GM23338 (cell line): ENCODE data around the gene FRY. TPM values are rescaled to one million over a fixed set of nuclear protein-coding genes. Genes with fewer than 3 reads are reported as not detected.
A peak's percentile ranks its signal among the peaks of the same experiment; 100 is the strongest.

Experiments
- ATAC-seq: fragments of 200-7000 bp; cut with Tn5 transposase; 3 replicates; pipeline ENCODE4 v1.9.1; 2020
- DNase-seq: peaks from one replicate; pipeline ENCODE4 v3.0.0-alpha.2; 2015; ENCODE audit warnings: low spot score
- H2AFZ ChIP-seq: fragments of 200-600 bp; sonication (generic); 2 replicates; pipeline ENCODE4 v1.8.0; 2016; ENCODE audit warnings: antibody characterized with exemption, mild to moderate bottlenecking, moderate library complexity
- H3F3A ChIP-seq: fragments of 200-600 bp; sonication (generic); replicated peaks from 2 replicates; pipeline ENCODE4 v1.8.0; 2017; ENCODE audit warnings: antibody characterized with exemption, mixed run types, low read depth
- H3K27ac ChIP-seq: fragments of 200-600 bp; sonication (generic); 2 replicates; pipeline ENCODE4 v1.6.1; 2016; ENCODE audit warnings: low read depth
- H3K27me3 ChIP-seq: fragments of 200-600 bp; sonication (generic); 2 replicates; pipeline ENCODE4 v1.8.0; 2016; ENCODE audit warnings: mild to moderate bottlenecking, mixed run types, moderate library complexity; ENCODE audit not compliant: insufficient read depth
- H3K36me3 ChIP-seq: fragments of 200-600 bp; sonication (generic); 2 replicates; pipeline ENCODE4 v1.8.0; 2016; ENCODE audit warnings: mild to moderate bottlenecking; ENCODE audit not compliant: insufficient read depth
- H3K4me1 ChIP-seq: fragments of 200-600 bp; sonication (generic); 2 replicates; pipeline ENCODE4 v1.8.0; 2016; ENCODE audit warnings: mild to moderate bottlenecking, moderate library complexity; ENCODE audit not compliant: insufficient read depth
- H3K4me2 ChIP-seq: fragments of 200-600 bp; sonication (generic); 2 replicates; pipeline ENCODE4 v1.7.1; 2017; ENCODE audit warnings: mixed run types
- H3K4me3 ChIP-seq: fragments of 200-600 bp; sonication (generic); 2 replicates; pipeline ENCODE4 v1.6.1; 2016; ENCODE audit warnings: mixed run types
- H3K79me2 ChIP-seq: fragments of 200-600 bp; sonication (generic); replicated peaks from 2 replicates; pipeline ENCODE4 v1.8.0; 2017; ENCODE audit warnings: mild to moderate bottlenecking; ENCODE audit not compliant: insufficient read depth
- H3K9me2 ChIP-seq: fragments of 200-600 bp; sonication (generic); 2 replicates; pipeline ENCODE4 v1.8.0; 2017; ENCODE audit not compliant: insufficient read depth
- H4K20me1 ChIP-seq: fragments of 200-600 bp; sonication (generic); replicated peaks from 2 replicates; pipeline ENCODE4 v1.8.0; 2017; ENCODE audit warnings: mild to moderate bottlenecking; ENCODE audit not compliant: insufficient read depth
- H3K27ac Mint-ChIP-seq: 2 replicates; pipeline ENCODE4 v1.8.0; 2020; ENCODE audit warnings: inconsistent platforms, mild to moderate bottlenecking, moderate library complexity, mixed read lengths
- H3K27me3 Mint-ChIP-seq: 3 replicates; pipeline ENCODE4 v1.8.0; 2022; ENCODE audit warnings: low read depth, mild to moderate bottlenecking, moderate library complexity, mixed read lengths, inconsistent platforms; ENCODE audit not compliant: insufficient read depth, poor library complexity
- H3K36me3 Mint-ChIP-seq: 3 replicates; pipeline ENCODE4 v1.8.0; 2021; ENCODE audit warnings: low read depth, mild to moderate bottlenecking, inconsistent platforms, moderate library complexity, mixed read lengths
- H3K4me1 Mint-ChIP-seq: 3 replicates; pipeline ENCODE4 v1.8.0; 2020; ENCODE audit warnings: mild to moderate bottlenecking, inconsistent platforms, mixed read lengths
- H3K4me3 Mint-ChIP-seq: 3 replicates; pipeline ENCODE4 v1.8.0; 2021; ENCODE audit warnings: moderate library complexity, mild to moderate bottlenecking, inconsistent platforms, mixed read lengths
- H3K9me3 Mint-ChIP-seq: 3 replicates; pipeline ENCODE4 v1.8.0; 2020; ENCODE audit warnings: moderate library complexity, mild to moderate bottlenecking, inconsistent platforms, mixed read lengths
- EZH2 ChIP-seq: fragments of 200-600 bp; sonication (generic); IDR thresholded peaks from one replicate; pipeline ENCODE4 v1.8.0; 2017; ENCODE audit warnings: antibody characterized with exemption, mild to moderate bottlenecking, low read depth; ENCODE audit not compliant: unreplicated experiment
- NANOG ChIP-seq: IDR thresholded peaks from 2 replicates; pipeline ENCODE4 v1.6.1; 2016; ENCODE audit warnings: antibody characterized with exemption, borderline replicate concordance
- POLR2AphosphoS5 ChIP-seq: IDR thresholded peaks from 2 replicates; pipeline ENCODE4 v1.6.1; 2016; ENCODE audit warnings: antibody characterized with exemption, low read depth
- ZNF114 ChIP-seq: fragments of 250-450 bp; sonication (Bioruptor Pico); IDR thresholded peaks from 2 replicates; pipeline ENCODE4 v1.5.0; 2020; ENCODE audit warnings: mild to moderate bottlenecking, moderate library complexity
- ZNF331 ChIP-seq: fragments of 250-450 bp; sonication (Bioruptor Pico); IDR thresholded peaks from 2 replicates; pipeline ENCODE4 v1.5.0; 2020; ENCODE audit warnings: low read depth, mild to moderate bottlenecking, moderate library complexity
- polyA plus RNA-seq: library from polyadenylated mRNA; unstranded; fragments of >200 nt; fragmentation: Nextera tagmentation; extraction: Ambion mirVana; gene quantifications from 2 replicates; pipeline ENCODE4 v1.2.1, GENCODE V29; 2016
- total RNA-seq: library from RNA; depleted of rRNA; stranded (reverse); fragments of >200 nt; shearing (Covaris generic); gene quantifications from 2 replicates; pipeline ENCODE4 v1.2.3, GENCODE V29; 2014
- TF ChIP-seq, protein P1 (sequence below): IDR thresholded peaks from one replicate; pipeline ENCODE4 v1.6.1; 2018; ENCODE audit warnings: antibody characterized with exemption; ENCODE audit not compliant: unreplicated experiment

Gene FRY
- total and polyA plus RNA-seq, 2 experiments from 2014 or later: 2.4 to 10.1 TPM

DNA sequence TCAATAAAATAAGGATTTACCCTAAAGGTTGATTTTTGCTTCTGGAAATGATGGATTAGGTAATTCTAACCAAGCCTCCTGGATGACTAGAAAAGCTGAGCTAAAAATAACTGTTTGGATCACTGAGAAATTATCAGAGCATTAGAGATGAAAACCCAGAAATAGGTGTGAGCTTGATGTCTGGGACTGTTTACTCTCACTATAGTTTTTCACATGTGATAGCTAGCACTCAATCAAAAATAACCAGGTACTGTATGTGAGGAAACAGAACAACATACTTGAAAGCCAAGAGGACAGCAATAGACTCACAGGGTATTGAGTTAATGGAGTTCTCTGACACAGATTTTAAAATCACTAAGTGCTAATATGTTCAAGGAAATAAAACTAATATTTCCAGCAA, 274.1 kb downstream of the FRY start:
- no peaks in the 10 kb centered on the region for H3K36me3 Mint-ChIP-seq
- H3K36me3 ChIP-seq: no peaks in the 10 kb centered on the region
- H3K4me3 Mint-ChIP-seq: no peak overlapping the region
- no peaks in the 10 kb centered on the region for H4K20me1 ChIP-seq
- H3K27me3 Mint-ChIP-seq: peaks cover 1% of the 10 kb centered on the region
- ATAC-seq: no peak
- no peaks in the 10 kb centered on the region for H3K9me2 ChIP-seq
- H3K27me3 ChIP-seq: no peaks in the 10 kb centered on the region
- H3K9me3 Mint-ChIP-seq: no peaks in the 10 kb centered on the region
- no peak overlapping the region for H3K27ac ChIP-seq
- no peak for DNase-seq
- no peaks in the 10 kb centered on the region for H3F3A ChIP-seq
- no peak overlapping the region for H3K4me3 ChIP-seq
- no peak overlapping the region for H3K4me2 ChIP-seq
- no peaks in the 10 kb centered on the region for H3K79me2 ChIP-seq
- H3K27ac Mint-ChIP-seq: no peak overlapping the region
- no peak for TF ChIP-seq POLR2AphosphoS5
- TF ChIP-seq ZNF331 (CRISPR knock-in tag): no peak
- H3K4me1 Mint-ChIP-seq: no peaks in the 10 kb centered on the region; the same call in 2 of the 3 replicates
- H2AFZ ChIP-seq: peak overlapping the region; percentile 48; the same call in 1 of the 2 replicates
- H3K4me1 ChIP-seq: no peaks in the 10 kb centered on the region

DNA sequence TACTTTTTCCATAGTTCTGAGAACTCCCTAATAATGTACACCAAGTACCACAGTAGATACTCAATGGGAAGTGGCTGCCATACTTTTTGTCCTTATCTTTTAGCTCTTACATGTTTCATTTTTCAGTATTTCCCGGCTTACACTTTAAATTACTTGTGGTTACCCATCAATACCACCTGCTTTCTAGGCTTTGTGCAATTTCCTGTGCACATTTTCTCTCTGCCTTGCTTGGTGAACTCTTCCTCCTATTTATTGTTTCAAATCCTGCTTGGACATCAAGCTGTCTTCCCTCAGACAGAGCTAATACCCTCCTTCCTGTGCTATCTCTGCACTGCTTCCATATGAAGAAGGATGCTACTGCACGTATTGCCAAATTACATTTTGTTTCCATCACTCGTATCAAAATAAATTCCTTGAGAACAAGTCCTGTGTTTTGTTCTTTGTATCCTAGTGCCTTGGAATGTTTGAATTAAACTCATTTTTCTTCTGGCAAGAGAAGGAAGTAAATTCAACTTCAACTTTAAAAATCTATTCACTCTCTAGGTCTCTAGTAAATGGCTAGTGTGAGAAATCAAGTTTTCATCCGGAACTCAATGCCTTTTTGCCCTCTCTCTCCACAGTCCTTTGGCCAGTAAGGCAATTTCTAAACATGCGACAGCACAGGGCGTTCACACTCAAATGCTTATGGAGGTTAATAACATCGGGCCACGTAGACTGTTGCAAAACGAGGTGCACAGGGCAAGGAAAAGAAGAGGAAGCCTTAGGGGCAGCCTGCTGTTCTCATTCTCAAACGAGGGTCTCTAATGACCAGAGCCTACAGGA, 277.9 kb downstream of the FRY start:
- Histone ChIP-seq H3K4me1 (no peaks in the 10 kb centered on the region; the same call in 1 of the 2 replicates), H3K36me3 (no peaks in the 10 kb centered on the region), H3K4me3 (no peak overlapping the region), H3K9me2 (no peaks in the 10 kb centered on the region), H3K27me3 (no peaks in the 10 kb centered on the region), H4K20me1 (no peaks in the 10 kb centered on the region), H3K79me2 (no peaks in the 10 kb centered on the region), H3F3A (no peaks in the 10 kb centered on the region), H3K27ac (no peak overlapping the region), H3K4me2 (no peak overlapping the region), H2AFZ (no peak overlapping the region)
- peaks cover 2% of the 10 kb centered on the region for H3K4me1 Mint-ChIP-seq
- no peak for DNase-seq
- TF ChIP-seq ZNF331 (CRISPR knock-in tag) (no peak), ZNF114 (CRISPR knock-in tag) (no peak), NANOG (no peak), EZH2 (no peak)
- TF ChIP-seq, protein P1, sequence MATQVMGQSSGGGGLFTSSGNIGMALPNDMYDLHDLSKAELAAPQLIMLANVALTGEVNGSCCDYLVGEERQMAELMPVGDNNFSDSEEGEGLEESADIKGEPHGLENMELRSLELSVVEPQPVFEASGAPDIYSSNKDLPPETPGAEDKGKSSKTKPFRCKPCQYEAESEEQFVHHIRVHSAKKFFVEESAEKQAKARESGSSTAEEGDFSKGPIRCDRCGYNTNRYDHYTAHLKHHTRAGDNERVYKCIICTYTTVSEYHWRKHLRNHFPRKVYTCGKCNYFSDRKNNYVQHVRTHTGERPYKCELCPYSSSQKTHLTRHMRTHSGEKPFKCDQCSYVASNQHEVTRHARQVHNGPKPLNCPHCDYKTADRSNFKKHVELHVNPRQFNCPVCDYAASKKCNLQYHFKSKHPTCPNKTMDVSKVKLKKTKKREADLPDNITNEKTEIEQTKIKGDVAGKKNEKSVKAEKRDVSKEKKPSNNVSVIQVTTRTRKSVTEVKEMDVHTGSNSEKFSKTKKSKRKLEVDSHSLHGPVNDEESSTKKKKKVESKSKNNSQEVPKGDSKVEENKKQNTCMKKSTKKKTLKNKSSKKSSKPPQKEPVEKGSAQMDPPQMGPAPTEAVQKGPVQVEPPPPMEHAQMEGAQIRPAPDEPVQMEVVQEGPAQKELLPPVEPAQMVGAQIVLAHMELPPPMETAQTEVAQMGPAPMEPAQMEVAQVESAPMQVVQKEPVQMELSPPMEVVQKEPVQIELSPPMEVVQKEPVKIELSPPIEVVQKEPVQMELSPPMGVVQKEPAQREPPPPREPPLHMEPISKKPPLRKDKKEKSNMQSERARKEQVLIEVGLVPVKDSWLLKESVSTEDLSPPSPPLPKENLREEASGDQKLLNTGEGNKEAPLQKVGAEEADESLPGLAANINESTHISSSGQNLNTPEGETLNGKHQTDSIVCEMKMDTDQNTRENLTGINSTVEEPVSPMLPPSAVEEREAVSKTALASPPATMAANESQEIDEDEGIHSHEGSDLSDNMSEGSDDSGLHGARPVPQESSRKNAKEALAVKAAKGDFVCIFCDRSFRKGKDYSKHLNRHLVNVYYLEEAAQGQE: no peak
- H3K4me3 Mint-ChIP-seq: no peak overlapping the region
- ATAC-seq: peak; percentile 23
- H3K36me3 Mint-ChIP-seq: no peaks in the 10 kb centered on the region
- H3K27me3 Mint-ChIP-seq: peaks cover 2% of the 10 kb centered on the region
- no peaks in the 10 kb centered on the region for H3K9me3 Mint-ChIP-seq
- H3K27ac Mint-ChIP-seq: no peak overlapping the region
